HL-60/S4 treated with phorbol 12-myristate 13-acetate at 8.2 ng/mL for 4 days and 3 days (cell line): Measurements from ENCODE around the gene CDK5RAP2.
"Not testable (repeated sequence)": the region's sequence is repeated elsewhere in the genome, so short reads cannot be mapped to it uniquely, and the experiment has no call there.

Experiments
- in situ Hi-C: fragments of 300-500 bp; cut with MboI; formaldehyde crosslinking; loops from 2 replicates; pipeline ENCODE4 v1.15.0; 2022; ENCODE audit warnings: low sequenced_read_pairs

CDK5RAP2 gene

DNA sequence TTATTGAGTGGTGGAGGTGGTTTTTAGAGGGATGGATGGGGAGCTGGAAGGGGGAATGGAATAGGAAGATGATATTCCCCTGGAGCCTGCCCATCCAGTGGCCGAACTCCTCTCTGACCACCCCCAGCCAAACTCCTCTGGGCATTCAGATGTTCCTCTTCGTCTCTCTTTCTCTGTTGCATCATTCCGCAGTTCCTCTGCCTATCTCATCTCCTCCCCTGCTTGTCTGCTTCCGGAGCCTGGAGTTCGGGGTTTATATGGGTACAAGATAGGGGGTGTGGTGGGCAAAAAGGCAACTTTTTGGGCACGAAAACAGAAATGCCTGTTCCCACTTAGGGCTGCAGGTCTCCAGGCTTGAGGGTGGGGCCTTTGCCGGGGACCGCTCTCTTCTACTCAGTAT is 12.2 kb upstream of the CDK5RAP2 start:
- in situ Hi-C loops, result no loop called here

DNA sequence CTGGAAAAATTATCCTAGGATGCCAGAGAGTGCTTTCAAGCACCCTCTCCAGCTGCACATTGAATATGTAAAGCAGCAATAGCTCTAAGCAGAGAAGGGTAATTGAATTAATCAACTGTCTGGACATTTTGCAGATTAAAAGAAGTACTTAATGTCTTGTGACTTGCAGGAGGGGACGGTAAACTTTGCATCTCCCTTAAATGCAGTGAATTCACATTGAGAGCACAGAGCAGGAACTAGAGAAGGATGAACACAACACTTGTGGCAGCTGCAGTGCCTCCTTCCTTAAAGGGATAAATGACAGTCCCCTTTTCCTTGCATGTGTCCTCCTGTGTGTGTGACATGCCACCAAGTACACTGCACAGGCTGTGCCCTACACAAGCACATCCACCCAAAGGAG is 7.4 kb upstream of the CDK5RAP2 start:
- in situ Hi-C loops, result no loop called here

DNA sequence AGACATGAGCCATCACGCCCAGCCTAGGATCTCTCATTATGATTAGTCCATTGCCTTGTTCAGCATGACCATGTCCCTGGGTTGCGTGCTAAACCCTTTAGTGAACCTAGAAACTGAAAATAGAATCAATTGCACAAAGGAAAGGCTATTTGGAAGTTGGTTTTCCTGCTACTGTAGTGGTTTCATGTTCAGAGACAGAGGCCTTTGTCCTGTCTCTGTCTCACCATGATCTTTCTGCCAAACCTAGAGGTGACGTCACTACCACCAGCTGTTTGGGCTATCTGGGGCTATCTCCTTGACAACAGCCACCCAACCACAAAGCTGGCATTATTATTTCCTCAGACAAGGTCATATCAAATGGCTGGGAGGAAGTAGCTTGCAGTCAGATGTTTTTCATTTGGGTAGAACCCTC is 4.0 kb upstream of the CDK5RAP2 start:
- in situ Hi-C loops, result no loop called here

DNA sequence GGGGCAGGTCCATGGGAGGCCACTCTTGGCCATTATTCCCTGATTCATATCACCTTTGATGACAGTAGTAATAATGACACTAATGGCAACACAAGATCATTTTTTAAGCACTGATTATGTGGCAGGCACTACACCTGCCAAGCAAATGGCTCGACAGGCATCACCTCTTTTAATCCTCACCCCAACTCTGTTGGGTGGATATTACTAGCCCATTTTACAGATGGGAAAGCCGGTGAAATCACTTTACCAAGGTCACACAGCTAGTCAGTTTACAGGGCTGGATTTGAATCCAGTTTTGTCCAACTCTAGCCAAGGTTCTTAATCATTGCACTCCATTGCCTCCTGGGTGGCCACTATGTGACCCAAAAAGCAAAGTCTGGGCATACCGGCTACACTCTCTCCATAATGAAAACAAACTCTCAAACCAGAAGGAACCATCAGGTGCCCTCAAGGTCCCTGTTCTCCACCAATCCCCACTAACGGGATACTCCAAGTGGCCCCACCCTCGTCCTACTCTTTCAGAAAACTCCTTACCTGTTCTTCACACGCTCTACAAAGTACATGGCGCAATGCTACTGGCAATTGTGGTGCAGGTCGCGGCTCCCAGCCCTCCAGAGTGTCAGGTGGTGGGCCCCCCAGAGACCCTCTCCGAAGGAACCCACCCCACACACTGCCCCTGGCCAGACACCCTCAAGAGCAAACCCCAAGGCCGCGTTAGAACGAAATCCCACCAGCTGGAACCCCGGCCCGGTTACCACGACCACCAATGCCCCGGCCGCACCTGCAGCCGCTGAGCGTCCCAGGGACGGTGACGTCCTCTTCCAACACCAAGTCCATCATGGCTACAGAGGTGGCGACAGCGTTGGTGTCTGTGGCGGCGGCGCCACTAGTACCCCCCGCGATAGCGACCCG is 572 bp downstream of the CDK5RAP2 start:
- in situ Hi-C loops, result no loop called here

DNA sequence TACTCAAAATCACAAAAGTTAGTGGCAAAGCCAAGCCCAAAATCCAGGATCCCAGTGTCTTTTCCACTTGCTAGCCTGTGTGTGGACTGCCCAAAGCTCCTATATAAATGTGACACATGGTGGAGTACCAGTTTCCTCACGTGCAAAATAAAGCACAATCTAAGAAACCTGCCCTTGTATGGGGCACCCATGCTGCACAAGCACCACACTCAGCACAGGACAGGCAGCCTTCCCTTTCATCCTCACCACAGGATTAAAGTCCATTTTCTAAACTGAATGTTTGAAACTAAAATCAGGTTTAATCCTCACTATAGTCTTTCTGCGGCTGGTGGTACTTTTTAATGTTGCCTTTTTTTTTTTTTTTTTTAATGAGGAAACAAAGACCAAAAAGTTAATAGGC is 5.5 kb downstream of the CDK5RAP2 start:
- in situ Hi-C loops, result no loop called here

DNA sequence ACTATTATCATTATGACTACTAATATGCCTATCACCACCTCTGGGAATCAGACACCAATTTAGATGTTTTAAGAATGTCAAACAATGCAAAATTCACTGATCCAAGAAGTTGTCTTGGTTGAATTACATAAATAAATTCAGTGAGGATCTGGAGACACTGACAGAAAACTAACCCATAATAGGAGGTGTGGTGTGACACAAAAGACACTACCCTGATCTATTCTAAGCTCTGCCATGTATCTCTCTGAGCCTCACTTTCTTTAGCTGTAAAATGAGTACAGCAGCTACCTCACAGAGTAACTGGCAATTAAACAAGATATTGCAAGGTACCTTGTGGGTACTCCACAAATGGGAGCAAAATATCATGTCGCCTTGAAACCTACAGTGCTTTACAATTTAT is 7.5 kb downstream of the CDK5RAP2 start:
- in situ Hi-C loops, result no loop called here

DNA sequence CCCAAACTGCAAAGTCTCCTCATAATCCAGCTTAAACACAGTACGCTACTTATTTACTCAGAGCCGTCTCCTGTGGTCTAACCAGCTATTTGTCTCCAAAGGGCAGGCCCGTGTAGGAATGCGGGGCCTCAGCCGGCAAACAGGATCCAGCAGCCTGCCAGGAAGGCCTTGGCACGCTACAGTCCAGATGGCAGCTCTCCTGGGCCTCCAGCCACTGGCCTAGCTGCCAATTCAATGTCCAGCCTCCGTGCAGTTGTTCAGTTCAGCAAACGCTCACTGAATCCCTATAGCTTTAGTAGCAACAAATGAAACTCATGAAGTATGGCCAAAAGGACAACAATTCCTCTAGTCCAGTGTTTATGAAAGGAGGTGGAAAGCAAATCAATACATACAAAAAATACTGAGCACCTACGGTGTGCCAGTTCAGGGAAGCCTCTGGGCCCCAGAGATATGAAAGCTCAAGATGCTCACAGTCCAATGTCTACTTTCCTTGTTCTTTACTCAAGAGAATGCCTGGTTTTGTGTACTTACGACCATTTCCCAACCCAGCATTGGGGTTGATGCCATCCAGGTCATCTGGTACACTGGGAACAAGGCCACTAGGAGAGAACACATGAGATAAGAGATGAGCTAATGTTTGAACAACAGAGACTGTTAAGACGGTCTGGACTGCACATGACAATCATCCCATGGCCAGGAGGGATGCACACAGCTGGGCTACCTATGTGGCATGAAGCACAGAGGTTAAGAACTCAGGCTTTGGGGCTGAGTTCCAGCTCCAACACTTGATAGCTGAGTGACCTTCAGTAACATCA is 8.3 kb downstream of the CDK5RAP2 start:
- in situ Hi-C loops, result no loop called here

DNA sequence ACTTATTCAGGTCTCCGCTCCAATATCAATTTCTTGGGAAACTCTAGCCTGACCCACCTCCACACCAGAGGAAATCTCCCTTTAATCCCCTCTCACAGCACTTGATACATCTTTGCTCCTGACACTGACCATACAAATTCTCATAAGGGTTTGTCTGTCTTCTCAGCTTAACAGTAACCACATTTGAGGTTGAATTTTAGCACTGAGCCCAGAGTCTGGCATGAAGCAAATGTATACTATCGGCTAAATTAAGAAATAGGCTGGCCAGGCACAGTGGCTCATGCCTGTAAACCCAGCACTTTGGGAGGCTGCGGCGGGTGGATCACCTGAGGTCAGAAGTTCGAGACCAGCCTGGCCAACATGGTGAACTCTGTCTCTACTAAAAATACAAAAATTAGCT is 9.7 kb downstream of the CDK5RAP2 start:
- in situ Hi-C loops, result no loop called here

DNA sequence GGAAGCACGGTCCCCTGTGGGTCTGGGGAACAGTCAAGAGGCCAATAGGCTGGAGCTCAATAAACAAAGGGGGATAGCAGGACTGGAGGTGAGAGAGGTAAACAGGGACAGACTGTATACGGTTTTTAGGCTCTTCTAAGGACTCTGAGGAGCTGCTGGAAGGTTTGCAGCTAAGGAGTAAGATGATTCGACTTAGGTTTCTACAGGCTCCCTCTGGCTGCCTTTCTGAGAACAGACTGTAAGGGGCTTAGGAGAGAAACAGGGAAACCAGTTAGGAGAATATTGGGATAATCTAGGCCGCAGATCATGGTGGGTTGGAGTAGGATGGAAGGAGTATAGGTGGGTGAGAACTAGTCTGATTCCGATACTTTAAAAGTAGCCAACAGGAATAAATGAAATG is 10.4 kb downstream of the CDK5RAP2 start:
- in situ Hi-C loops, result no loop called here

DNA sequence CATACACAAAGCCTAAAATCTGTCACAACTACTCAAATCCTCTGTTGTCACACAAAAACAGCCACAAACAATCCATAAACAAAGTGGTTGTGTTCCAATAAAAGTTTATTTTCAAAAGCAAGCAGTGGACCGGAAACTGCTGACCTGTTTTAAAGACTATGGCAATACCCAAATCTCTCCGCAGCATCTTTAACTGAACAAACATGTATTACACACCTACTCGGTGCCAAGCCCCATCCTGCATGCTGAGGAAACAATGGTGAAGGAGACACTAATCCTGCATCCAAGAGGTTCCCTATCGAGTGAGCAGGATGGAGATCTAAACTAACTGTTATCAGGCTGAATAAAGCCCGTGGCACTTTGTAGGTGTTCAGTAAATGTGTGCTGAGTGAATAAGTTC is 11.2 kb downstream of the CDK5RAP2 start:
- in situ Hi-C loops, result no loop called here

DNA sequence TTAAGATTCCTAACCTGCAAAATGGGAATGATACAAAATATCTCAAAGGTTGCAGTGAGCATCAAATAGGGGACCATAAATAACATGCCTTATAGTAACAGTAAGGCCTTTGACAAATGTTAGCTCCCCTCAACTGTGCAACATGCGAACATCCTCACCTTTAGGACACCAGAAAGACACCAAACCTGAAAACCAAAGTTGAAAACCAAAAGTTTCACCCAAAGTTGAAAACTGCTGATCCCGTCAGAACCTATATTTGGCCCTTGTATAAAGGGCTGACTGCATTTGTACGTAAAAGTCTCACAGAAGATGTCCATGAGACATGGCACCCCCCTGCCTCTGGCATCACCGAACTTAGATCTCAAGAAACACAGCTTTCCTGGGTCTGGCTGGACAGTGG is 12.1 kb downstream of the CDK5RAP2 start:
- in situ Hi-C loops, result no loop called here

DNA sequence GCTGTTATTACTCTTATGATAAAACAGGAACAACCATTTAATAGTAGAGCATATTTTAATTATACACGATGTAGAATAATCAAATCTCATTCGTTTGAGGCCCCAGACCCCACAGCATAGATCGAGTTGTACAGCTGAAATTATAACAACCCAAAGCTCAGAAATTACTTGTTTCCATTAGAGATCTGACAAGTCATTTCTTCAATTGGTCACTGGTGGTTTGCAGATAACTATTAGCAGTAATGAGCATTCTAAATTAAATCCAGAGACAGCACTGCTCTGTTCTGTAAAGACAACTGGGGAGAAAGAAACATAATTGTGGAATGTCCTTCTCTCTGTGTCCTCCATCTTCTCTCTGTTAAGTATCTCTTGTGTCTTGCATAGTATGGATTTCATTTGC is 12.9 kb downstream of the CDK5RAP2 start:
- in situ Hi-C loops, result no loop called here

DNA sequence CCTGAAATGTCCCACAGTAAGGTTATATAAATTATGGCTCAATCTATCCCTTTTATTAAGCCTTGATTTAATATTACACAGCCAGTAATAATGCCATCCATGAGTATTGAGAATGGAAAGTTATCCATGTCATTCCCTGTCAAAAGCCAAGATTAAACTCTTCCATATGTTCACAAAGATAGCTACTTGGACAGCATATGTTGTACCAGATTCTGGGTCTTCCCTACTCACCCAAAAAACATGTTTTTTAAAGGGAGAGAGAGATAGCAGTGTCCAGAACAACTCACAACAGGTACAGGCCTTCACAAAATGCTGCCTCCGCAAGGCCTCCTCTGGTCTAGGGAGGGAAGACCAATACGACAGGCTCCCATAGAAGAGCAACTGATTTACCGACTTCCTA is 15.4 kb downstream of the CDK5RAP2 start:
- in situ Hi-C loops, result no loop called here

DNA sequence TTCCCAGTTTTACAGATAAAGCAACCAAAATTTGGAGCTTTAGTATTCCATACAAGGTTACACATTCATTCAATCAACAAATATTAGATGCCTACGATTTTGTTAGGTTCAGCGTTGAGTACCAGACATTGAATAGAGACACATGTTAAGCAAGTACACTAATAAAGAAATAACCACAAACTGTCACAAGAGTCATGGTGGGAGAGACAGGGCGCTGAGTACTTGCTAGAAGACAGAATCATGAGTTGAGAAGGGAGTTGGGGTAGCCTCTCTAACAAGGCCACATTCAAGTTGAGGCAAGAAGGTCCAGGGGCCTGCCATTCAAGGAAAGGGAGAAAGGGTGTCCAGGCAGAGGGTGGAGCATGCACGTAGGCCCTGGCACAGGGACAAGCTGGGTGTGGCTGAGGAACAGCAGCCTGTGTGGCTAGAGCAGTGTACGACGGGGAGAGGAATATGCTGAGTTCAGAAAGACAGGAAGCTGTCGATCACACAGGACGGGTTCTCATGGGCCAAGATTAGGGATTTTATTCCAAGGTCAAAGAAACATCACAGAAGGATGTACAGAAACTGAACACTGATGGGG is 17.0 kb downstream of the CDK5RAP2 start:
- in situ Hi-C loops, result no loop called here

DNA sequence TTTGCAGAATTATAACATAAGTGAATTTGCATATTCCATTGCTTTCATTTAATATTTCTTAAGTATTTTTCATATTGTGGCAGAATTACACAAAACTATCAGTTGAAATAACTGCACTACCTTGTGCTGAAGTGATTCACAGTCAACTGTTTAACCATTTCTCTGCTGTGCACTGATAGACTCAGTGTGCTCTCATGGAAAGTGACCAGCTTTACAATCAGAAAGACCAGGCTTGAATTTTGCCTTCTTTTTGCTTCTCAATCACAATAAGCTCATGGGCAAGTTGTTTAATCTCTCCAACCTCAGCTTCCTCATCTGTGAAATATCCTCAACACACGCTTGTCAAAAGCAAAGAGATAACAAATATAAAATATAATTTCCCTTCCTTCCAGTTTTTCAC is 18.3 kb downstream of the CDK5RAP2 start:
- in situ Hi-C loops, result no loop called here

DNA sequence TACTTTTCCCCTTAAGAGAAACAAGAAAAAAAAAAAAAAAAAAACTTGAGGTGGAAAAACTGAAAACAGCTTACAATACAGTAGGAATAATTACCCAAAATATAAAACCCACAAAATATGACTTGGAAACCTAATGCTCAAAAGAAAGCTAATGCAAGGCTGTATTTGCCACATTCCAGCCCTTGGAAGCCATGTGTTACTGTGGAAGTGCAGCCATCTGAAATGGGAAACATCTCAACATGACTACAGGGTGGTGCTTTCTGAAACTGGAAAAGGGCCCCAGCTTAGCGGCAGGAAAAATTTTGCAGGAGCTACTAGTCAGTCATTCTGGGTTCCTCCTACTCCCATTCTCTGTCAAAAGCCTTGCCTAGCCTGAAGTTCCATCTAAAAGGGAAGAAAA is 20.4 kb downstream of the CDK5RAP2 start:
- in situ Hi-C loops, result no loop called here

DNA sequence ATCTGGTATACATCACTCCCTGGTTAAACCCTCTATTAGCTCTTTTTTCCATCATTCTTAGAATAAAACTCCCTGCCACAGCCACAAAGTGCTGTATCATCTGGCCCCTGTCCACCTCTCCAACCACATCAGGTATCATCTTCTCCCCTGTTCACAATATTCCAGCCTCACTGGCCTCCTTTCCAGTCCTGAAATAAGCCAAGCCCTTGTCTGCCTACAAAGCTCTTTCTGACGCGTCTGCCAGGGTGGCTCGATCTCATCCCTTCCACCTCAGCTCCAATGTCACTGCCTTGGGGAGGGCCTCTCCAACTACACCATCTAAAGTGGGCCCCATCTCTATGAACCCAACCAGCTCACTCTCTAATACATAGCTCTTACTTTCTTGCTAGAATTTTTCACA is 21.5 kb downstream of the CDK5RAP2 start:
- in situ Hi-C loops, result no loop called here

DNA sequence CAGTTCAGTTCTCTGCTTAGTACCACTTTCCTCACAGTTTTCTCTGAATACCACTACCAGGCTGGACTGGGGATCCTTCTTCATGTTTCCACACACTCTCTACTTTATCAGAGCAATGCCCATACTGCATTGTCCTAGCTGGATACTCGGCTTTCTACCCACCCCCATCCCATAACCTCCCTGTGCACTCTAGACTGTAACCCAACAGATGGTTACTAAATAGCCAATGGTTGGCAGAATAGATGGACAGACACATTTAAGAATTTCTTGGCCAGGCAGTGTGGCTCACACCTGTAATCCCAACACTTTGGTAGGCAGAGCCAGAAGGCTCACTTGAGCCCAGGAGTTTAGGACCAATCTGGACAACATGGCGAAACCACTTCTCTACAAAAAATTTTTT is 22.8 kb downstream of the CDK5RAP2 start:
- in situ Hi-C loops, result no loop called here

DNA sequence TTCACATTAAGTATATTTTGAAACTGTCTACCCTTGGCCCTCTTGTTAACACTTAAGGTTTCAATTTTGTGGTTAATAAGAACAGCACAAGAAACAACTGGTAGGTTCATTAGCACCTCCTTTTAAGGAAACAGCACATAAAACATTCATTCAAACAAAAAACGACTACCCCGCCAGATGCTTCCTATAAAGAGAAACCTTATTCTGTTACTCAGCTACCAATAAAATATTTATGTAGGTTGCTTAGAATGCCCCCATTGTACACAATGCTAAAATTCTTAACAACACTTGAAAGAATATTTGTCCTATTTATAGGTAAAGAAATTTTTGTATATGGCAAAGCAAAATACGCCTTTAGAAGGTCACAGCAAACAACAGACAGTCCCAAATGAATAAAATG is 23.2 kb downstream of the CDK5RAP2 start:
- in situ Hi-C loops, result no loop called here

DNA sequence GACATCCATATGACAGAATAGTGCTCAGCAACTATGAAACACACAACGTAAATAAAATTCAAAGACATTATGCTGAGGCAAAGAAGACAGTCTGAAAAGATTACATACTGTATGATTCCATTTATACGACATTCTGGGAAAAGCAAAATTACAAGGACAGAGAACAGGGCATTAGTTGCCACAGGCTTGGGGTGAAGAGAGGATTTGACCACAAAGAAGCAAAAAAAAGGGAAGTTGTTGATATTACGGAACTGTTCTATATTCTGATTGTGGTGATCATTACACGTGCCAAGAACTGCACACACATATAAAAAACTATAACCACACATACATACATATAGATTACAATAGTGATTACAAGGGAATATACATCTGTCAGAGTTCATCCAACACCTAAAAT is 24.1 kb downstream of the CDK5RAP2 start:
- in situ Hi-C loops, result no loop called here

DNA sequence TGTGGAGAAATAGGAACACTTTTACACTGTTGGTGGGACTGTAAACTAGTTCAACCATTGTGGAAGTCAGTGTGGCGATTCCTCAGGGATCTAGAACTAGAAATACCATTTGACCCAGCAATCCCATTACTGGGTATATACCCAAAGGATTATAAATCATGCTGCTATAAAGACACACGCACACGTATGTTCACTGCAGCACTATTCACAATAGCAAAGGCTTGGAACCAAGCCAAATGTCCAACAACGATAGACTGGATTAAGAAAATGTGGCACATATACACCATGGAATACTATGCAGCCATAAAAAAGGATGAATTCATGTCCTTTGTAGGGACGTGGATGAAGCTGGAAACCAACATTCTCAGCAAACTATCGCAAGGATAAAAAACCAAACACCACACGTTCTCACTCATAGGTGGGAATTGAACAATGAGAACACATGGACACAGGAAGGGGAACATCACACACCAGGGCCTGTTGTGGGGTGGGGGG is 27.7 kb downstream of the CDK5RAP2 start:
- in situ Hi-C loops, result not testable (repeated sequence)
